Activated CD4-positive, alpha-beta T cell treated with anti-CD3 and anti-CD28 coated beads for 24 hours (primary cell): ENCODE measurements around the gene PPFIA1.
"Not testable (repeated sequence)": the region's sequence is repeated elsewhere in the genome, so short reads cannot be mapped to it uniquely, and the experiment has no call there.

Source experiments
- DNase-seq, 2 donors: peaks; one replicate each; pipeline ENCODE4 v3.0.0-alpha.2; 2020; ENCODE audit warnings: low read depth in 2 of 2

PPFIA1 gene

DNA sequence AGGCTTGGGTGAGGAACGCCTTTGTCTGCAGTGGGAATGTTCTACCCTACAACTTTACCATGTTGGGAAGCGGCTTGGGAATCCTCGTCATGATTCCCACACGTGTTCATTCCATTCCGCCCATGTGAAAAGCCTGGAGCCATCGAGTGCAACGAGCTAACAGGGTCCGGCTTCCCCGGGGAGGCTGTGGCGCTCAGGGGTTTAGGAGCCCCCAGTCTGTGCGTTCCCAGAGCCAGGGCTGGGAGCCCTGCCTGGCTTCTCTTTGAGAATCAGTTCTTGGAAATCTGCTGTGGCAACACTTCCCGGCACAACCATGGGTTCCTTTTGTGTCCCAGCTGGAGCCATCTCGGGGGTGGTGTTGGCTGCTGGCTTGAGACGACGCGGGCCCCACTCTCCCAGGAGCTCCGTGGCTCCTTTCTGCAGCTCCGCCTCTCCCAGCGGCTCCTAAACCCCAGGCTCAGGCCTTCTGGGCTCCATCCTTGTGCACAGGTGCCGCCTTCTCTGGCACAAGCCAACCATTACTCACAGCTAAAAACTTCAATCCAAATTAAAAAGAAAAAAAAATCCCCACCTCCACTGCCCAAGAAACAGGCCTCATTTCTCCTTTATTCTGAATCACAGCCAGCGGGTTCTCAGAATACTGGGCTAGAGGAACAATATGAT, 18.7 kb upstream of the PPFIA1 start:
- DNase-seq, result no peak

DNA sequence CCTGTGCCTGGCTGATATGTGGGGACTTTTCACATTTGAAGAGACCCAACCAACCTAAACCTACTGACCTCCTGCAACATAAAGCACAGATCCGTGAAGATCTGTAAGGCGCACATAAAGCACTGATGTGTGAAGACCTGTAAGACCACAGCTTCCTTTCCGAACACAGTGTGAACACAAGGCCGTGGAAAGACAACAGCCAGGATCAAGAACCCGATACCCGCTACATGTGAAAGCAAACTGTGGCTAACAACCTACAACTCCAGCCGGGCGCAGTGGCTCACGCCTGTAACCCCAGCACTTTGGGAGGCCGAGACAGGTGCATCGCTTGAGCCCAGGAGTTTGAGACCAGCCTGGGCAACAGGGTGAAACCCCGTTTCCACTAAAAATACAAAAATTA, 17.6 kb upstream of the PPFIA1 start:
- no peak for DNase-seq

DNA sequence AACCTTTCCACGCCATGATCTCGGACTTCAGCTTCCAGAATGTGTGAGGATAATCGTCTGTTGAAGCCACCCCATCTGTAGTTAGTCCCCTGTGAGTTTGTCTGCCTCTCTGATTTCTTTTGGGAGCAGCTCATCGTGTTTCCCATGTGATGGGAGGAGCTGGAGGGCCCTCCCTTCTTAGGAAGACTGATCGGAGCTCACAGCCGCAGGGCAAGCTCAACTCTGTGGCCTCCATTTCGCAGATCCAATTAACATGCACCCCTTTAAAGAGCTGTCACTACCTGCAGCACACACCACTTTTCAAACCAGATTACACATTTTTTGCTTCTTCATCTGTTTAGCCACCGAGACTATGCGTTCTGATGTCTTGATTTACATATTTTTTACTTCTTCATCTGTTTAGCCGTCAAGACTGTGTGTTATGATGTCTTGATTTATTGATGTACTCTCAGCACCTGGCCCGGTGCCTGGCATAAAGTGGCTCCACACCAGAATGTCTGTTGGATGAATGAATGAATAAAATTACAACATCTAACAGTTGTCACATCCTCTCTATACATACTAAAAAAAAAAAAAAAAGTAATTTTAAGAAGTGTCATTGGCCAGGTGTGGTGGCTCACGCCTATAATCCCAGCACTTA, 14.9 kb upstream of the PPFIA1 start:
- DNase-seq, result no peak

DNA sequence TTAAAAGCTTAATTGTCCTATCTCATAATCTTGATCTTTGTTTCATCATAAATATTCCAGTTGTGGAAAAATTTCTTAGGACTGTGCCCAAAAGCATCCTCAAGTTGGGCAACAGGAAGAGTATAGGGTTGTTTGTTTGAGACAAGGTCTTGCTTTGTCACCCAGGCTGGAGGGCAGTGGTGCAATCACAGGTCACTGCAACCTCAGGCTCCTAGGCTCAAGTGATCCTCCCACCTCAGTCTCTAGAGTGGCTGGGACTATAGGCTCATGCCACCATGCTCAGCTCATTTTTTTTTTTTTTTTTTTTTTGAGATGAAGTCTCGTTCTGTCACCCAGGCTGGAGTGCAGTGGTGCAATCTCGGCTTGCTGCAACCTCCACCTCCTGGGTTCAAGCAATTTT, 11.4 kb upstream of the PPFIA1 start:
- not testable (repeated sequence) for DNase-seq

DNA sequence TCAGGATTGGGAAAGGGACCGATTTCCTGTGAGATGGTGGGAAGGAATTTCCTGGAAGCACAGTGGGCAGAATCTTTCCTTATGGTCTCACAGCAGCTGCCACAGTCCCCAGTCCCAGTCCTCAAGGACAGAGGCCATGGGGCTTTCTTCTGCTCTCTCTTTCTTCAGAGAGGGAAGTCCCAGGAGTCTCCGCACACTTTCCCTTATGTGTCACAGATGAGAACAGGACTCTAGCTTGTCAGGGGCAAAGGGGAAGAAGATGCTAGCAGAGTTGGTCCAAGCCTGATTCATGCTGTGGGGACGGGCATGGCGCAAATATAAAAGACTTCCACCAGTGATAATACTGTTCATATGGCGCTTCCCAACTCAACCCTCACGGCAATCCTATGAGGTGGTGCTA, 7.5 kb upstream of the PPFIA1 start:
- DNase-seq, result no peak

DNA sequence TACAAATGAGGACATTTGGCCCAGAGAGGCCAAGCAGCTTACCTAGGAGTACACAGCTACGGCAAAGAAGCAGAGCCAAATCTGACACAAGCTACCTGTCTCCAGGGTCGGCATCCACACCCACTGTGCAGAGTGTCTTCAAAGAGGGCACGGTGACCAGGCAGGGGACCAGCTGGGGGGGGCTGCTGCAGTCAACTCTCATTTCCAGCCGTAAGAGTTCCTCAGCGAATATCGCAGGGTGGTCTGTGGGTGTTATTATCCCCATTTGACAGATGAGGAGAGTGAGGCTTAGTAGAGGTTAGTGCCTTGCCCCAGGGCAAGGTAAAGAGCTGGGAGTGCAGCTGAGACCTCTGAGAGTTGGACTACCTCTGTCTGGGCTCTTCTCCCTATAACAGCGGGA, 7.1 kb upstream of the PPFIA1 start:
- DNase-seq, result no peak

DNA sequence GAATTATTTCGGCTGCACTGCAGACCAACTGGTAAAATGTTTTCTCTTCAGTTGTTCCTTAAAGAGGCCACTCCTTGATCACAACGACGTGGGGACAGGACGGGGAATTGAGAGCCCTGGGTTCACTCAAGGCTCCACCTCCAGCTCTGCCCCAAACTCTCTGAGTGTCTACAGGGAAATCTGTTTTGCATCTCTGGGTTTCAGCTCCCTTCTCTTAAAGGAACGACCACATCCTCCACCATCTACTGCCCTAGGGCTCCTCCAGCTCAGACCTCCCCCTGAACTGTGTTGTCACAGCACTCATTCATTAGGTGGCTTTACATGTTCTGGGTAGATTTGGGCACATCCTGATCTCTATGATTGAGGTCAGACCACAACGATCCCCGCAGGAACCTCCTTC, 5.1 kb upstream of the PPFIA1 start:
- DNase-seq, result no peak

DNA sequence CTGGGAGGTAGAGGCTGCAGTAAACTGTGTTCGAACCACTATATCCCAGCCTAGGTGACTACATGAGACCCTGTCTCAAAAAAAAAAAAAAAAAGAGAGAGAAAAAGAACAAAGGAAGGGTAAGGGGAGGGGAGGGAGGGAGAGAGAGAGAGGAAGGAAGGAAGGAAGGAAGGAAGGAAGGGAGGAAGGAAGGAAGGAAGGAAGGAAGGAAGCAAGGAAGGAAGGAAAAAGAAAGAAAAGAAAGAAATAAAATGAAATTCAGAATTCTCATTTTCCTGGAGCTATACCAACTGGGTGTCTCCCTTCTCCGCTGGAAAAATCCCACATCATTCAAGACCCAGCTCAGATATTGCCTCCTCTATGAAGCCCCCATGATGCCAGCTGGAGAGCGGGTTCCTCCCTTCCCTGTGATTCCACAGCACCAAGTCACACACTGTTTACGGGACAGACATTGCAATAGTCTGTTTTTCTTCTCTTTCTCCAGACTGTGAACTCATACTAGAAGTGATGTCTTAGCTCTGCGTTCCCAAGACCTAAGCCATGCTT, 3.0 kb upstream of the PPFIA1 start:
- DNase-seq, result no peak

DNA sequence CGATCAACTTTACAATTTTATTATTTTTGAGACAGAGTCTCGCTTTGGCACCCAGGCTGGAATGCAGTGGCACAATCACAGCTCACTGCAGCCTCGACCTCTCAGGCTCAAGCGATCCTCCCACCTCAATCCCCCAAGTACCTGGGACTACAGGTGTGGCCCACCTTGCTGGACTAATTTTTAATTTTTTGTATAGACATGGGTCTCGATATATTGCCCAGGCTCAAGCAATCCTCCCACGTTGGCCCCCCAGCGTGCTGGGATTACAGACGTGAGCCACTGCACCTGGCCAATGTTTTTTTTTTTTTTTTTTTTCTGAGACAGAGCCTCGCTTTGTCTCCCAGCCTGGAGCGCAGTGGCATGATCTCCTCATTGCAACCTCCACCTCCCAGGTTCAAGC, 2.0 kb upstream of the PPFIA1 start:
- no peak for DNase-seq

DNA sequence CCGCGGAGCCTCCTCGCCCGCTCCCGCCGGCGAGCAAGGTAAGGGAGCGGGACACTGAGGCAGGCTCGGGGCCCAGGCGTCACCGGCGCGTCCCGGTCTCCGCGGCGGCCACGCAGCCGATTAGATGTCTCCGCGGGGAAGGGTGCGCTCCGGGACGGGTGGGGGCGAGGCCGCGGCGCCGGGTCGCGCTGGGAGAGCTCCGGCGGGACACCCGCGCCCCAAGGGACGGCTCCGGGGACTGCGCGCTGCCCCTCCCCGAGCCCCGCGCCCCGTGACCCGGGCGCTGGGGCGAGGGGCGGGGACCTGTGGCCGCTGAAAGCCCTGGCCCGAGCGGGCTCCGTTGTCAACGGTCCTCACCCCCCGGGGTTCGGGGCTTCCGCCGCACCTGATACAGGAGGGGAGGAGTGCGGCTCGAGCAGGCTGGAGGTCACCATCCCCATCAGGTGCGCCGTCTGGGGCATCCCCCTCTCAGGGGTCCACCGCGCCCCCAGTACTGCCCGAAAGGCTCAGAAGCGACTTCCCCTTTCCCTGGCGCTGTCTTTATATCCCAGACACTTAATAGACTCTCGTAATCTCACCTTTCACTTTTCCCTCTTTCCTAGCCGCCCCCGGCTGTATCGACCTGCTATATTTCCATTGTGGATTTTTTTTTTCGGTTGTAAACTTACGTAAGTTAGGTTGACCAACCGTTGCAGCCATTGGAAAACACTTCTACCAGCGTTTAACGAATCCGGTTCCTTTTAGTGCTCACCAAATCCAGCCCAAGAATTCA, 573 bp downstream of the PPFIA1 start:
- DNase-seq, result peak; percentile 17 to 19

DNA sequence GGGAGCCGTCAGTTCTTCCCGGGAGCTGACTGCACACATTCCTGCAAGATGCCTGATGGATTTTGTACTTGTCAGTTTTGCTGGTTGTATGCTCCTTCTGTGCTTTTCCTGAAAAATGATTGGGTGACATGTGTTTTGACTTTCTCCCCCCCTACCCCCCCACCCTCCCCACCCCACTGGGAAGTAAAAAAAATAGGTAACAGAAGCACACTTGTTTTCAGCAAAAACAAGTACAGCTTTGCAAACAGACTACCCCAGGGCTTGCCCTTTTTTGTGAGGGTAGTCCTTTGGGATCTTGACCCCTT, 1.1 kb downstream of the PPFIA1 start:
- DNase-seq, result no peak

DNA sequence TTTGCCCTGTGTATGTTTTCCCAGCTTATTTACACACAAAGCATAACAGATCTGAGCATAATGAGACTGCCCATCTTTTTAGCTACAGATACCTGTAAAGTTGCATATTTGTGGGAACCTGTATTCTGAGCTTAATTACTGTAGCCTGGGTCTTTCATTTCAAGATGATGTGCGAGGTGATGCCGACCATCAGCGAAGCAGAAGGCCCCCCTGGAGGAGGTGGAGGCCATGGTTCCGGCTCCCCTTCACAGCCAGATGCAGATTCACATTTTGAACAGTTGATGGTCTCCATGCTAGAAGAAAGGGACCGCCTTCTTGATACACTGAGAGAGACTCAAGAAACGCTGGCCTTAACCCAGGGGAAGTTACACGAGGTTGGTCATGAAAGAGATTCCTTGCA, 1.5 kb downstream of the PPFIA1 start:
- no peak for DNase-seq

DNA sequence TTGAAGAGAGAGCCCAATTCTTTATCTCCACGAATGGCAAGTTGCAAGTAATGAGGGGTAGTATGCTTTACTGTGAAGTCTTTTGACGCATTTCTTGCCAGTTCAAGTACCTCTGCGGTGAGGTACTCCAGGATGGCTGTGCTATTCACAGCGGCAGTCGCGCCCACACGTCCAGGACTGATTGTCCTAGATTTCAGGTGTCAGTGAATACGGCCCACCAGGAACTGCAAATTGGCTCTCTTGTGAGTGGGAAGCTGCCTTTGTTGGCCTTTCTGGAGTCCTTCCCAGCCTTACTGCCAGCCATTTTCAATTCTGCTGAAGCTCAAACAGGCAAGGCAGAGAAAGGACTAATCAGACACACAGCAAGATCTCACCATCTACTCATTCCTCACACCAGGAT, 8.5 kb downstream of the PPFIA1 start:
- DNase-seq, result no peak

DNA sequence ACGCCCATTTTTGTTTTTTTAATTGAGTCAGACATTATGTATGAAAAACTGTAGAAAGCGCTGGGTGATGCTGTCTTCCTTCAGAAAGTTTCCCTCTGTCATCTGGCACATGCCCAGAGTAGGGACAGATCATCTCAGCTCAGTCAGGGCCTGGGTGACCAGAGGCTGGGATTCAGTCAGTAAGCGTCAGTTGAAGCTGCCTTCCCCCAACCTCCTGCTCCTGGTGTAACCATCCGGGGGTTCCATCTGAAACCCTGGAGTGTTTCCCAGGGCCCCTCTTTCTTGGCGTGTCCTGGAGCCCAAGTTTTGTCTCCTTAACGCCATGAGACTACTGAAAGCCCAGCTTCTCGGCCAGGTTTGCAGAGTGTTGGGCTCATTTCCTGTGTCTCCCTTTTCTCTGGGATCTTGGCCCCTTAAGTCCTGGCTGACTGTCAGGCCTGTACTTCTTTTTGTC, 10.7 kb downstream of the PPFIA1 start:
- no peak for DNase-seq

DNA sequence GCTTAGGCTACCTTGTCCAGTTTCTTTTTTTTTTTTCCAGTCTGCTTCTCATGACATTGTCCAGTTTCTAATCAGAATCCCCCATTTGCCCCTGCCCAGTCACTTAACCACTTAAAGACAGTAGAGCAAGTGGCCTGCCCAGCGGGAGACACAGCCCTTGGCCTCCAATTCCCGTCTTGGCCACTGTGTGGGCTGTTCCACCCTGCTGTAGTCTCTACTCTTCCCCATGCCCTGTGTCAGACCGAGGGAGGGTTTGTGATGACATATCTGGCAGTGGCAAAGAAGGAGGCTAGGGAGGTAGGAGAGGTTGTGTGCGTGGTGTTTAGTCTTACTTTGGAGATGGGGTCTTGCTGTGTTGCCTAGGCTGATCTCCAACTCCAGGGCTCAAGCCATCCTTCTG, 11.5 kb downstream of the PPFIA1 start:
- no peak for DNase-seq

DNA sequence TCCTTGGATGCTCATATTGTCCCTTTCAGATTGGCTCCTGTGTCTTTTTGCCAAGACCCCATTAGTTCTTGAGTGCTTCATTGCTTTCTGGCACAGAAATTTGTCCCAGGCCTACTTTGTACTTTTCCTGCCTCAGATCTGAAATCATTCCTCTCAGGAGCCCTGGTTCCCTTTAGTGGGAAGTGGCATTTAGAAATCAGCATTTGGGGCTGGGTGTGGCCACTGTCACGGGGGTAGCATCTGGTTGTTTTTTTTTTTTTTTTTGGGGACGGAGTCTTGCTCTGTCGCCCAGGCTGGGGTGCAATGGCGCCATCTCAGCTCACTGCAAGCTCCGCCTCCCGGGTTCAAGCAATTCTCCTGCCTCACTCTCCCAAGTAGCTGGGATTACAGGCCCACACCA, 18.2 kb downstream of the PPFIA1 start:
- DNase-seq, result no peak

DNA sequence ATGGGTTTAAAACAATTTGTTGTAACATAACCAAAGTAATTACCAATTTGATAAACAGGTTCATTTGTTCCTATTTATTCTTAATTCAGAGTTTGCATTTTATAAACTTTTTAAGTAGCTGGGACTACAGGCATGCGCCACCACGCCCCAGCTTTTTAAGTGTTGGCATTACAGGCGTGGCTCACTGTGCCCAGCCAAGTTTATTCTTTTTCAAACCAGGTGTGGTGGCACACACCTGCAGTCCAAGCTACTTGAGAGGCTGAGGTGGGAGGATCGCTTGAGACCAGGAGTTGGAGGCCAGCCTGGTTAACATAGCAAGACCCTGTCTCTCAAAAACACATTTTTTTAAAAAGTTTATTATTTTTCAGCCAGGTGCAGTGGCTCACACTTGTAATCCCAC, 19.1 kb downstream of the PPFIA1 start:
- no peak for DNase-seq

DNA sequence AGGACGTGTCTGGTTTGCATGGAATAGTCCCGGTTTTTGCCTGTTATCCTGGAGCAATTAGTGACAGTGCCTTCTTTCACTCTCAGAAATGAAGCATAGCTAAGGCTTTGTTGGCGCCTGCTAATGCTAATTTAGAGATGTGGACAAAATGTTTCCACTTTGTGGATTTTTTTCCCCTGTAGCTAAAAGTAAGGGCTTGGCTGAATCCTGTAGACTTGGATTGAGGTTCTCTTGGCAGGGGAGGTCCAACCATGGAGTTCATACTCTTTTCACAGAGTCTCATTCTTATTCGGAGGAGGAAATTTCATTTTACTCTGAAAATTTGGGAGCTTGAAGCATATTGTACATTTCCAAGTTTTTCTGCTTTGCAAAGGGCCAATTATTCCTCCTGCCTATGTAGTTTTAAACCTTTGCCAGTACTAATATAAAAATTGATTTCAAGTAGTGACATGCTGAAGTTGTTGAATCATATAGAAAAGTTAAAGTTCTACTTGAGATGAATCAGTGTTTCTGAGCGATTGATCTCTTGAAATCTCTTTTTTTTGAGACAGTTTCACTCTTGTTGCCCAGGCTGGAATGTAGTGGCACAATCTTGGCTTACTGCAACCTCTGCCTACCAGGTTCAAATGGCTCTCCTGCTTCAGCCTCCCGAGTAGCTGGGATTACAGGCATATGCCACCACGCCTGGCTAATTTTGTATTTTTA, 20.0 kb downstream of the PPFIA1 start:
- no peak for DNase-seq

DNA sequence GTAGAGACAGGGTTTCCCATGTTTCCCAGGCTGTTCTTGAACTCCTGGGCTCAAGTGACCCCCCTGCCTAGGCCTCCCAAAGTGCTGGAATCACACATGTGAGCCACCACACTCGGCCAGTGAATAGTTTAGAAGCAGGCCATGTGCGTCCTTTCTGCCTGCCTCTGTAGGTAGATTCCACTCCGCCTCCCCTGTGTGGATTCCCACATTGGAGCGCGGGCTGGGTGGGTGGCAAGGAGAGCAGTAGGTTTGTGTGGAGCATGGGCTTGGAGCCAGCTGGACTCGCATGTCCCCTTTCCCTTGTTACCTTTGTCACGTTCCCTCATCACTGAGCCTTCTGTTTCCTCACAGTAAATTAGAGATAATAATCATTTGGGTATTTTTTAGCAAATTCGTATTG, 21.7 kb downstream of the PPFIA1 start:
- no peak for DNase-seq

DNA sequence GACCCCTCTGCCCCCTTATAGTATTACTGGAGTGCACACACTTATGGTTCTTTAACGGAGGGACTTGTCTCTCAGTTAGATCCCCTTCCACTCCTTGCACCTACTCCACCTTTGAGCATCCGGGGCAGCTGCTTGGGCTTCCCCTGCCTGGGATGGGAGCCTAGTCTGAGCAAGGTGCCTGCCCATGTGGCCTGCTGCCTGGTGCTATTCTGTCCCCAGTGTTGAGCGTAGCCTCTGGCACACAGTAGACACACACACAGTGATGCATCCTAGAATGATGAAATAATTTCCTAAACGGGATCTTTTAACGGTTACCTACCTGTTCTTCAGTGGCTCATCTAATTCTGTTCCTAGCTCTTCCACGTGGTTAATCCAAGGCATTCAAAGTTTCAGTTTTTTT, 22.4 kb downstream of the PPFIA1 start:
- no peak for DNase-seq

DNA sequence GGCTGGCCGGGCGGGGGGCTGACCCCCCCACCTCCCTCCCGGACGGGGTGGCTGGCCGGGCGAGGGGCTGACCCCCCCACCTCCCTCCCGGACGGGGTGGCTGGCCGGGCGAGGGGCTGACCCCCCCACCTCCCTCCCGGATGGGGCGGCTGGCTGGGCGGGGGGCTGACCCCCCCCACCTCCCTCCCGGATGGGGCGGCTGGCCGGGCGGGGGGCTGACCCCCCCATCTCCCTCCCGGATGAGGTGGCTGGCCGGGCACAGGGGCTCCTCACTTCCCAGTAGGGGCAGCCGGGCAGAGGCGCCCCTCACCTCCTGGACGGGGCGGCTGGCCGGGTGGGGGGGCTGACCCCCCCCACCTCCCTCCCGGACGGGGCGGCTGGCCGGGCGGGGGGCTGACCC, 24.7 kb downstream of the PPFIA1 start:
- DNase-seq, result not testable (repeated sequence)

DNA sequence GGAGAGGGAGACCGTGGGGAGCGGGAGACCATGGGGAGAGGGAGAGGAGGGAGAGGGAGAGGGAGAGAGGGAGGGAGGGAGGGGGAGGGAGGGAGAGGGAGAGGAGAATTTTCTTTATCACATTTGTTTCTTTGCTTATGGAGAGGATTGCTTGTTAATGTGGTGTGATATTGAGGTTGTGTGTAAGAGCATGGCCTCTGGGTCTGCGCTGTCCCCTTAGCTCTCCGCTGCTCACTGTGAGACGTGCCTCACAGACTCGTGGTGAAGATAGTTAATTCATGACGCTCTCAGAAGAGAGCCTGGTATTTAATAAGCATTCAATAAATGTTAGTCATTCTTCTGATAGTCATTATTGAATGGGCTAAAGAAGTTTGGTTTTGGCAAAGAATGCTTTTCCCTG, 26.2 kb downstream of the PPFIA1 start:
- no peak for DNase-seq
